Breast epithelium (tissue), 3 donors: ENCODE measurements around the gene NFE2L2.

ENCODE experiments used
- POLR2AphosphoS5 ChIP-seq, 3 donors: sonication (generic); formaldehyde crosslinking; IDR thresholded peaks; one replicate each; pipeline ENCODE4 v1.6.1; 2017; ENCODE audit warnings: antibody characterized with exemption in 3 of 3
- TF ChIP-seq, protein P1 (sequence below), 3 donors: fragments of 450-650 bp; IDR thresholded peaks; one replicate each; pipeline ENCODE4 v1.5.1; 2016 to 2017; ENCODE audit warnings: antibody characterized with exemption in 3 of 3, mild to moderate bottlenecking in 3 of 3, moderate library complexity in 3 of 3

GRCh38 chr2:177273408-177273807, 8.9 kb upstream of the NFE2L2 start:
- TF ChIP-seq, protein P1, sequence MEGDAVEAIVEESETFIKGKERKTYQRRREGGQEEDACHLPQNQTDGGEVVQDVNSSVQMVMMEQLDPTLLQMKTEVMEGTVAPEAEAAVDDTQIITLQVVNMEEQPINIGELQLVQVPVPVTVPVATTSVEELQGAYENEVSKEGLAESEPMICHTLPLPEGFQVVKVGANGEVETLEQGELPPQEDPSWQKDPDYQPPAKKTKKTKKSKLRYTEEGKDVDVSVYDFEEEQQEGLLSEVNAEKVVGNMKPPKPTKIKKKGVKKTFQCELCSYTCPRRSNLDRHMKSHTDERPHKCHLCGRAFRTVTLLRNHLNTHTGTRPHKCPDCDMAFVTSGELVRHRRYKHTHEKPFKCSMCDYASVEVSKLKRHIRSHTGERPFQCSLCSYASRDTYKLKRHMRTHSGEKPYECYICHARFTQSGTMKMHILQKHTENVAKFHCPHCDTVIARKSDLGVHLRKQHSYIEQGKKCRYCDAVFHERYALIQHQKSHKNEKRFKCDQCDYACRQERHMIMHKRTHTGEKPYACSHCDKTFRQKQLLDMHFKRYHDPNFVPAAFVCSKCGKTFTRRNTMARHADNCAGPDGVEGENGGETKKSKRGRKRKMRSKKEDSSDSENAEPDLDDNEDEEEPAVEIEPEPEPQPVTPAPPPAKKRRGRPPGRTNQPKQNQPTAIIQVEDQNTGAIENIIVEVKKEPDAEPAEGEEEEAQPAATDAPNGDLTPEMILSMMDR (IDR thresholded peaks at IDR 0.05), result no peak
- TF ChIP-seq POLR2AphosphoS5 (IDR thresholded peaks at IDR 0.05), result no peak
